ENCODE results near the gene KRT6B. TPM values are rescaled to one million over a fixed set of nuclear protein-coding genes. Genes with fewer than 3 reads are reported as not detected.

KRT6B gene
- total and polyA plus RNA-seq, 2 of the 8 experiments (the other 6 are each of a cell fraction or from before 2014, with no cell fraction given), result not detected

GRCh38 chr12:52494518-52494917, 42.6 kb upstream of the KRT6B start:
- no peak overlapping the region for H2AFZ ChIP-seq (ENCODE audit: low read length)
- H3K4me2 ChIP-seq (ENCODE audit: insufficient read depth in 1 of 2, low read depth in 2 of 2, low read length in 2 of 2), result no peak overlapping the region
- no peaks in the 10 kb centered on the region for H3K79me1 ChIP-seq (ENCODE audit: low read depth, low read length)
- DNase-seq (ENCODE audit: low read depth in 1 of 2, low spot score in 2 of 2), result no peak
- no peaks in the 10 kb centered on the region for H3K79me2 ChIP-seq (ENCODE audit: control insufficient read depth in 1 of 2, insufficient read depth in 2 of 2, low read length in 2 of 2)
- no peak overlapping the region for H3K4ac ChIP-seq (replicated peaks; ENCODE audit: insufficient read length, low read depth, low read length)
- no peak overlapping the region for H2BK15ac ChIP-seq (ENCODE audit: low read length)
- H2BK12ac ChIP-seq (ENCODE audit: low read depth, low read length), result no peak overlapping the region
- H2BK5ac ChIP-seq (ENCODE audit: low read depth, low read length), result no peak overlapping the region
- H3K36me3 ChIP-seq (ENCODE audit: control insufficient read depth in 2 of 4, insufficient read depth in 4 of 4, low read length in 3 of 4), result no peaks in the 10 kb centered on the region
- H3K23ac ChIP-seq (ENCODE audit: insufficient read length), result no peak overlapping the region
- no peak overlapping the region for H4K5ac ChIP-seq (ENCODE audit: insufficient read length, low read depth, low read length)
- no peak overlapping the region for H3K9ac ChIP-seq (replicated peaks in 1 of 4; ENCODE audit: extremely low read depth in 1 of 4, low read depth in 3 of 4, low read length in 3 of 4)
- H3K9me3 ChIP-seq (ENCODE audit: insufficient read depth in 2 of 2, low read depth in 1 of 2, low read length in 1 of 2), result no peaks in the 10 kb centered on the region
- H3K18ac ChIP-seq (ENCODE audit: extremely low read depth, low read length), result no peak overlapping the region
- no peak overlapping the region for H4K8ac ChIP-seq (ENCODE audit: extremely low read depth, insufficient read depth, low read length)
- no peak for FAIRE-seq
- no peaks in the 10 kb centered on the region; the same call in 1 of the 2 replicates for H3K23me2 ChIP-seq (ENCODE audit: low read depth, low read length)
- ChIA-PET POLR2A (ENCODE audit: partially characterized antibody) (no interaction called here), CTCF (ENCODE audit: partially characterized antibody) (interaction anchor here (0.5 to 4.6 kb wide), 11 partner anchors 12 to 390 kb away, joined by 3 to 29 read pairs (median 3); no protein-coding TSS in a partner anchor)
- no peak overlapping the region for H3K27ac ChIP-seq (ENCODE audit: low read depth, low read length)
- H4K20me1 ChIP-seq (replicated peaks in 1 of 2; ENCODE audit: control insufficient read depth in 1 of 2, insufficient read depth in 2 of 2, low read length in 2 of 2), result no peaks in the 10 kb centered on the region
- no peak overlapping the region for H3K4me3 ChIP-seq (ENCODE audit: extremely low read depth in 1 of 4, insufficient read depth in 2 of 4, low read depth in 3 of 4, low read length in 4 of 4)
- peaks cover 5 to 10% (median 8%) of the 10 kb centered on the region in 4 experiments; a peak in 6 of 7 replicates for H3K4me1 ChIP-seq (replicated peaks in 1 of 4; ENCODE audit: control insufficient read depth in 3 of 4, insufficient read depth in 4 of 4, low read length in 3 of 4)
- H3K56ac ChIP-seq (replicated peaks; ENCODE audit: insufficient read length, low read depth, low read length), result no peak overlapping the region
- WGBS, 2 experiments (ENCODE audit: extremely low coverage in 1 of 2, insufficient coverage in 1 of 2, insufficient read length in 1 of 2, insufficient replicate concordance in 2 of 2, low coverage in 1 of 2, low lambda C conversion rate in 2 of 2, missing lambda C conversion rate in 1 of 2), result 89% methylated on average over 4 of the region's 4 CpGs; no CpG with 5 or more reads in 1 of the 2 experiments
- TF ChIP-seq E2F6 (IDR thresholded peaks at IDR 0.05), result no peak
- TF ChIP-seq KDM4A (IDR thresholded peaks at IDR 0.05; ENCODE audit: low read depth, low read length, severe bottlenecking), result no peak
- TF ChIP-seq JUN (IDR thresholded peaks at IDR 0.05; ENCODE audit: low read depth, low read length), result no peak
- TF ChIP-seq SP2 (IDR thresholded peaks at IDR 0.05; ENCODE audit: low read length), result no peak
- TF ChIP-seq SIX5 (IDR thresholded peaks at IDR 0.05; ENCODE audit: low read depth, low read length), result no peak
- TF ChIP-seq TBP (IDR thresholded peaks at IDR 0.05; ENCODE audit: low read depth, low read length), result no peak
- TF ChIP-seq SAP30 (IDR thresholded peaks at IDR 0.05; ENCODE audit: insufficient read depth, insufficient replicate concordance, low read length), result no peak
- TF ChIP-seq CEBPB (IDR thresholded peaks at IDR 0.05; ENCODE audit: low read depth, low read length), result no peak
- TF ChIP-seq RNF2 (IDR thresholded peaks at IDR 0.05; ENCODE audit: borderline replicate concordance, low read depth, low read length, missing control alignments, poor library complexity, severe bottlenecking), result no peak
- no peak for TF ChIP-seq SP4 (IDR thresholded peaks at IDR 0.05; ENCODE audit: low read length)
- TF ChIP-seq EZH2 (IDR thresholded peaks at IDR 0.05; ENCODE audit: low read depth, low read length, severe bottlenecking), result no peak
- TF ChIP-seq HDAC2 (IDR thresholded peaks at IDR 0.05; ENCODE audit: borderline replicate concordance in 1 of 2, low read depth in 2 of 2, low read length in 2 of 2), result no peak
- no peak overlapping the region for H2AK5ac ChIP-seq (ENCODE audit: low read depth, low read length)
- no peak overlapping the region for H3K14ac ChIP-seq (ENCODE audit: insufficient read length)
- H4K91ac ChIP-seq (replicated peaks; ENCODE audit: insufficient read length, low read length), result no peak overlapping the region
- no peak overlapping the region for H2BK120ac ChIP-seq (replicated peaks; ENCODE audit: low read depth, low read length)
- H2BK20ac ChIP-seq (ENCODE audit: low read length), result no peak overlapping the region
- no peaks in the 10 kb centered on the region; a peak in 1 of 7 replicates for H3K27me3 ChIP-seq (replicated peaks in 1 of 4; ENCODE audit: control insufficient read depth in 3 of 4, extremely low read depth in 1 of 4, insufficient read depth in 3 of 4, low read length in 3 of 4)
